Activated CD8-positive, alpha-beta memory T cell treated with anti-CD3 and anti-CD28 coated beads, Interleukin-2, amount 10 ng/mL, durations not matched to agents 7 days and 5 days (primary cell): ENCODE measurements around the gene YARS1. TPM values are rescaled to one million over a fixed set of nuclear protein-coding genes. Genes with fewer than 3 reads are reported as not detected.

Experiments
- ATAC-seq: fragments of 150-1000 bp; cut with Tn5 transposase; one replicate; pipeline ENCODE4 v1.10.0; 2021; ENCODE audit warnings: moderate library complexity
- CTCF ChIA-PET: fragments of 350-600 bp; sonication (Branson Sonifier 250); formaldehyde crosslinking; loops from one replicate; lab custom pipeline; 2021; ENCODE audit warnings: antibody characterized with exemption; lab: Charles Lee
- DNase-seq: peaks from one replicate; pipeline ENCODE4 v3.0.0-alpha.2; 2020
- H3K27ac Mint-ChIP-seq: one replicate; pipeline ENCODE4 v1.8.0; 2021; ENCODE audit warnings: mild to moderate bottlenecking, mixed read lengths
- H3K27me3 Mint-ChIP-seq: one replicate; pipeline ENCODE4 v1.8.0; 2021; ENCODE audit warnings: mixed read lengths
- H3K36me3 Mint-ChIP-seq: one replicate; pipeline ENCODE4 v1.8.0; 2021; ENCODE audit warnings: mild to moderate bottlenecking, mixed read lengths
- H3K4me1 Mint-ChIP-seq: one replicate; pipeline ENCODE4 v1.8.0; 2021; ENCODE audit warnings: mixed read lengths
- H3K4me3 Mint-ChIP-seq: one replicate; pipeline ENCODE4 v1.8.0; 2021; ENCODE audit warnings: mild to moderate bottlenecking, moderate library complexity, mixed read lengths
- H3K9me3 Mint-ChIP-seq: one replicate; pipeline ENCODE4 v1.8.0; 2022; ENCODE audit warnings: low read depth, mixed read lengths
- total RNA-seq, 2 experiments: library from RNA; stranded (reverse); gene quantifications; one replicate each; pipeline ENCODE4 v1.2.3, GENCODE V29; 2021

Gene YARS1
- total RNA-seq, 2 experiments from 2014 or later: 192 to 238 TPM

GRCh38 chr1:32741413-32742198 is 75.6 kb downstream of the YARS1 start:
- no peaks in the 10 kb centered on the region for H3K9me3 Mint-ChIP-seq
- peaks cover 46% of the 10 kb centered on the region for H3K27me3 Mint-ChIP-seq
- no peaks in the 10 kb centered on the region for H3K36me3 Mint-ChIP-seq
- CTCF ChIA-PET: no interaction called here
- H3K4me3 Mint-ChIP-seq: no peak overlapping the region
- ATAC-seq (peak; percentile 50), DNase-seq (no peak)
- H3K27ac Mint-ChIP-seq: no peak overlapping the region
- peaks cover 2% of the 10 kb centered on the region for H3K4me1 Mint-ChIP-seq

DNA sequence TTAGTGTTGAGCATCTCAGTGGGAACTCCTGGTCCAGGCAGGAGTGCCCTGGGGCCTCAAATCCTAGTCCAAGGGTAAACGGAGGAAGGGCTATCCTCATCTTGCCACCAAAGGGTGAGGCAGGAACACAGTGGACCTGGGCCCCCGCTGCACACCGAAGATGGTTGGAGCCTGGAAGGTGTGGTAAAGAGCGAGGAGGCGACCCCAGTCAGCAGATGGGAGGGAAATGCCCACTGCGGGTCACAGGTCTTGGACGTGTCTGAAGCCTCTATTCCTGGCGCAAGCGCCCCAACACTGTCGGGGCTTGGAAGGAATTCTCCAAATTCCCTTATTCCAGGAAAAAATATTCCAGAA is 76.1 kb downstream of the YARS1 start:
- no peak overlapping the region for H3K4me3 Mint-ChIP-seq
- peaks cover 2% of the 10 kb centered on the region for H3K4me1 Mint-ChIP-seq
- DNase-seq: no peak
- no peak for ATAC-seq
- H3K36me3 Mint-ChIP-seq: no peaks in the 10 kb centered on the region
- CTCF ChIA-PET: no interaction called here
- H3K27ac Mint-ChIP-seq: no peak overlapping the region
- peaks cover 47% of the 10 kb centered on the region for H3K27me3 Mint-ChIP-seq
- no peaks in the 10 kb centered on the region for H3K9me3 Mint-ChIP-seq

GRCh38 chr1:32736812-32737791 is 80.1 kb downstream of the YARS1 start:
- H3K4me3 Mint-ChIP-seq: no peak overlapping the region
- H3K27me3 Mint-ChIP-seq: peaks cover 22% of the 10 kb centered on the region
- CTCF ChIA-PET: no interaction called here

GRCh38 chr1:32733582-32734321 is 83.4 kb downstream of the YARS1 start:
- H3K27ac Mint-ChIP-seq: no peak overlapping the region
- H3K36me3 Mint-ChIP-seq: no peaks in the 10 kb centered on the region

More at GRCh38 chr1:32736812-32737791, 80.1 kb downstream of the YARS1 start:
- ATAC-seq (no peak), DNase-seq (no peak)
- no peaks in the 10 kb centered on the region for H3K36me3 Mint-ChIP-seq
- H3K9me3 Mint-ChIP-seq: no peaks in the 10 kb centered on the region
- peaks cover 2% of the 10 kb centered on the region for H3K4me1 Mint-ChIP-seq
- H3K27ac Mint-ChIP-seq: no peak overlapping the region

GRCh38 chr1:32729254-32730046 is 87.7 kb downstream of the YARS1 start:
- Mint-ChIP-seq H3K4me1 (peaks cover 16% of the 10 kb centered on the region), H3K27ac (no peak overlapping the region), H3K27me3 (peaks cover 3% of the 10 kb centered on the region), H3K36me3 (no peaks in the 10 kb centered on the region), H3K4me3 (no peak overlapping the region), H3K9me3 (no peaks in the 10 kb centered on the region)
- ATAC-seq (no peak), DNase-seq (no peak)
- CTCF ChIA-PET: interaction anchor here (2.4 to 2.5 kb wide), 2 partner anchors 17 to 43 kb away, joined by 8 to 11 read pairs; no protein-coding TSS in a partner anchor

More at GRCh38 chr1:32733582-32734321, 83.4 kb downstream of the YARS1 start:
- ATAC-seq (no peak), DNase-seq (no peak)
- peaks cover 8% of the 10 kb centered on the region for H3K27me3 Mint-ChIP-seq
- no peaks in the 10 kb centered on the region for H3K9me3 Mint-ChIP-seq
- CTCF ChIA-PET: interaction anchor here (2.5 to 3.0 kb wide), 2 partner anchors 22 to 40 kb away, joined by 9 to 13 read pairs; no protein-coding TSS in a partner anchor
- no peak overlapping the region for H3K4me3 Mint-ChIP-seq
- H3K4me1 Mint-ChIP-seq: peaks cover 6% of the 10 kb centered on the region

DNA sequence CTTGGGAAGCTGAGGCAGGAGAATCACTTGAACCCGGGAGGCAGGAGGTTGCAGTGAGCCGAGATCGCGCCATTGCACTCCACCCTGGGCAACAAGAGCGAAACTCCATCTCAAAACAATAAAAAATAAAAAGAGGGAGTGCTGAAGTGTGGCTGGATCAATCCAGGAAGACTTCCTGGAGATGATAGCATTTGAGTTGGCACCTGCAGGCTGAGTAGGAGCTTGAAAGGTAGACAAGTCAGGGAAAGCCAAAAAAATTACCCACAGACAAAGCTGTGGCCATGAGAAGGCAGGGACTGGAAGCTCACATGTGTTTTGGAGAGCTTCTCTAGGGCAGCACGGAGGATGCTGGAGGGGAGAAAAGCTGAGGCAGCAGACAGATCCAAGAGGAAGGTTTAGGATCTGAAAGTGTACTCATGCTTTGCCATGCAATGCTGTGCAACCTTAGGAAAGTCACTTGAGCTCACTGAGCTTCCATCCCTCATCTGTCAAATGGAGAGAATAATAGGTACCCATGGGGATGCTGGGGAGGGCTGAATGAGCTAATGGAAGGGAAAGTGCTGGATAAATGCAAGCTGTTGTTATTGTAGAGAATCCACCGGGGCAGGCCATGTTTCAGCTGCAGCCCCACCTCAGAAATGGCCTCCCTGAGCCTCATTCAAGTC is 88.6 kb downstream of the YARS1 start:
- ATAC-seq: no peak
- no peaks in the 10 kb centered on the region for H3K9me3 Mint-ChIP-seq
- CTCF ChIA-PET: interaction anchor here (2.4 to 2.5 kb wide), 2 partner anchors 16 to 44 kb away, joined by 8 to 11 read pairs; no protein-coding TSS in a partner anchor
- no peaks in the 10 kb centered on the region for H3K36me3 Mint-ChIP-seq
- peaks cover 3% of the 10 kb centered on the region for H3K27me3 Mint-ChIP-seq
- no peak overlapping the region for H3K4me3 Mint-ChIP-seq
- H3K4me1 Mint-ChIP-seq: peaks cover 16% of the 10 kb centered on the region
- DNase-seq: no peak
- H3K27ac Mint-ChIP-seq: no peak overlapping the region

DNA sequence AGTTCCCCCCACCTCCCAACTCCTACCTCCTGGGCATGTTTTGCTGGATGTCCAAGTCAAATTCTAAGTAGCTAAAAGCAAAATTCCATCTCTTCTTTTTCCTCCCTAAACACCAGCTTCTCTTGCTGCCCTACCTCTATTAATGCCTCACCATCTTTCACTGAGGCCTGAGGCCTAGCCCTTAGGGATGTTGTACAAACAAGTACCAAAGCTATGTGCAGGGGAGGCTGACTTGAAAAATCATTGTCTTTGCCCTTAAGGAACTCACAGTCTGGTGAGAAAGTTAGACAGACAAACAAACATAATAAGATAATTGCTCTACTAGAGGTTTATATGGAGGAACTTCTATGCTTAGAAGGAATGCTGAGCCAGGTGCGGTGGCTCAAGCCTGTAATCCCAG is 89.3 kb downstream of the YARS1 start:
- H3K4me3 Mint-ChIP-seq: no peak overlapping the region
- no peak overlapping the region for H3K27ac Mint-ChIP-seq
- DNase-seq: no peak
- peaks cover 16% of the 10 kb centered on the region for H3K4me1 Mint-ChIP-seq
- H3K36me3 Mint-ChIP-seq: no peaks in the 10 kb centered on the region
- H3K27me3 Mint-ChIP-seq: peaks cover 3% of the 10 kb centered on the region
- no peaks in the 10 kb centered on the region for H3K9me3 Mint-ChIP-seq
- no peak for ATAC-seq
- CTCF ChIA-PET: interaction anchor here (0.8 to 3.1 kb wide), 4 partner anchors 15 to 159 kb away, joined by 3 to 12 read pairs (median 10); partner anchors contain the start of gene HPCA

DNA sequence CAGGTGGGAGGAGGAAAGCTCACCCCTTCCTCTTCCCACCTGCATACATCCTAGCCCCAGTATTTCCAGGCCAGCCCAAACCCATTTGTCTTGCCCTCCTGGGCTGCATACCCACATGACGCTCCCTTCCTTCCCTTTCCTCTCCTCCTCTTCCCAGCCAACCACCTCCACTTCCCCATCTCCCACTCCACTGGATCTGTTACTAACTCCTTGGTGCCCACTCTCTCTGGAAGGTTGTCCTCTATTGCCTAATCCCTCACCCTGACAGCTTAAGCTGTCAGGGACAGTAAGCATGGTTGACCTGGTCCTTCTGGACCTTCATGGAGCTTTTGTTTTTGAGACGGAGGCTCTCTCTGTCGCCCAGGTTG is 91.6 kb downstream of the YARS1 start:
- H3K36me3 Mint-ChIP-seq: no peaks in the 10 kb centered on the region
- ATAC-seq: no peak
- peaks cover 10% of the 10 kb centered on the region for H3K4me1 Mint-ChIP-seq
- peaks cover 7% of the 10 kb centered on the region for H3K27me3 Mint-ChIP-seq
- H3K27ac Mint-ChIP-seq: no peak overlapping the region
- H3K4me3 Mint-ChIP-seq: no peak overlapping the region
- no peak for DNase-seq
- CTCF ChIA-PET: interaction anchor here (0.9 to 3.1 kb wide), 3 partner anchors 13 to 205 kb away, joined by 3 to 12 read pairs (median 4); no protein-coding TSS in a partner anchor
- no peaks in the 10 kb centered on the region for H3K9me3 Mint-ChIP-seq

Other genes starting within 250 kb of the YARS1 start
- gene ZBTB8OS, start 166.8 kb downstream of the YARS1 start, total RNA-seq: 10 to 100 TPM; 70.5 to 75.8 TPM
- gene RBBP4, start 166.2 kb downstream of the YARS1 start, total RNA-seq: 100 to 1,000 TPM; 284 to 336 TPM
- not detected for gene SYNC, start 114.6 kb downstream of the YARS1 start, total RNA-seq
- gene S100PBP, start 295 bp upstream of the YARS1 start, total RNA-seq: 100 to 1,000 TPM in 1 of 2 experiments, 10 to 100 TPM in 1; 85.3 to 102 TPM
- gene FNDC5, start 53.6 kb upstream of the YARS1 start, total RNA-seq: not detected
- under 1 TPM in 1 of 2 experiments, not detected in 1; 0.35 TPM for gene HPCA, start 69.1 kb upstream of the YARS1 start, total RNA-seq
- gene TMEM54, start 84.0 kb upstream of the YARS1 start, total RNA-seq: not detected
- 10 to 100 TPM; 31.6 to 47.4 TPM for gene RNF19B, start 147.5 kb upstream of the YARS1 start, total RNA-seq
- gene AK2, start 219.5 kb upstream of the YARS1 start, total RNA-seq: 100 to 1,000 TPM; 218 to 279 TPM